Measurements from ENCODE around the gene TMIGD1. TPM values are rescaled to one million over a fixed set of nuclear protein-coding genes. Genes with fewer than 3 reads are reported as not detected.

The TMIGD1 gene
- total RNA-seq, 2 donors from 2014 or later, result not detected

GRCh38 chr17:30275911-30276310 lies 57.9 kb downstream of the TMIGD1 start:
- peaks cover 0 to 17% of the 10 kb centered on the region in 2 donors for H3K36me3 ChIP-seq (replicated peaks in 1 of 2; ENCODE audit: insufficient read depth in 1 of 2, low read depth in 2 of 2)
- H3K4me1 ChIP-seq, result no peaks in the 10 kb centered on the region
- no peaks in the 10 kb centered on the region for H3K27me3 ChIP-seq
- H3K27ac ChIP-seq, result no peak overlapping the region
- no peak for ATAC-seq
- no peaks in the 10 kb centered on the region for H3K9me3 ChIP-seq
- TF ChIP-seq POLR2A (IDR thresholded peaks at IDR 0.05), result no peak
- TF ChIP-seq, protein P1, sequence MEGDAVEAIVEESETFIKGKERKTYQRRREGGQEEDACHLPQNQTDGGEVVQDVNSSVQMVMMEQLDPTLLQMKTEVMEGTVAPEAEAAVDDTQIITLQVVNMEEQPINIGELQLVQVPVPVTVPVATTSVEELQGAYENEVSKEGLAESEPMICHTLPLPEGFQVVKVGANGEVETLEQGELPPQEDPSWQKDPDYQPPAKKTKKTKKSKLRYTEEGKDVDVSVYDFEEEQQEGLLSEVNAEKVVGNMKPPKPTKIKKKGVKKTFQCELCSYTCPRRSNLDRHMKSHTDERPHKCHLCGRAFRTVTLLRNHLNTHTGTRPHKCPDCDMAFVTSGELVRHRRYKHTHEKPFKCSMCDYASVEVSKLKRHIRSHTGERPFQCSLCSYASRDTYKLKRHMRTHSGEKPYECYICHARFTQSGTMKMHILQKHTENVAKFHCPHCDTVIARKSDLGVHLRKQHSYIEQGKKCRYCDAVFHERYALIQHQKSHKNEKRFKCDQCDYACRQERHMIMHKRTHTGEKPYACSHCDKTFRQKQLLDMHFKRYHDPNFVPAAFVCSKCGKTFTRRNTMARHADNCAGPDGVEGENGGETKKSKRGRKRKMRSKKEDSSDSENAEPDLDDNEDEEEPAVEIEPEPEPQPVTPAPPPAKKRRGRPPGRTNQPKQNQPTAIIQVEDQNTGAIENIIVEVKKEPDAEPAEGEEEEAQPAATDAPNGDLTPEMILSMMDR (IDR thresholded peaks at IDR 0.05), result no peak
- no peak overlapping the region for H3K4me3 ChIP-seq
- intact Hi-C loops (cut with DNase I), result no loop called here
- 87 to 89% methylated on average over 2 of the region's 2 CpGs for WGBS, 2 donors
- no peak for DNase-seq

- Histone ChIP-seq H3K4me1 (no peaks in the 10 kb centered on the region), H3K27me3 (no peaks in the 10 kb centered on the region), H3K4me3 (no peak overlapping the region), H3K36me3 (replicated peaks in 1 of 2; ENCODE audit: insufficient read depth in 1 of 2, low read depth in 2 of 2) (peaks cover 0 to 20% of the 10 kb centered on the region in 2 donors), H3K27ac (no peak overlapping the region), H3K9me3 (no peaks in the 10 kb centered on the region)
- DNase-seq, result no peak
- 93 to 100% methylated on average over 3 of the region's 3 CpGs for WGBS, 2 donors
- no peak for TF ChIP-seq POLR2A (IDR thresholded peaks at IDR 0.05)
- TF ChIP-seq, protein P1 (IDR thresholded peaks at IDR 0.05), result no peak
- intact Hi-C loops (cut with DNase I), result no loop called here
- ATAC-seq, result no peak
Observed at GRCh38 chr17:30274887-30275286, 59.0 kb downstream of the TMIGD1 start.

- TF ChIP-seq POLR2A (IDR thresholded peaks at IDR 0.05), result no peak
- TF ChIP-seq, protein P1 (IDR thresholded peaks at IDR 0.05), result no peak
- no peak for ATAC-seq
- Histone ChIP-seq H3K27ac (no peak overlapping the region), H3K27me3 (no peaks in the 10 kb centered on the region), H3K9me3 (no peaks in the 10 kb centered on the region), H3K4me3 (no peak overlapping the region), H3K36me3 (replicated peaks in 1 of 2; ENCODE audit: insufficient read depth in 1 of 2, low read depth in 2 of 2) (peaks cover 0 to 20% of the 10 kb centered on the region in 2 donors), H3K4me1 (no peaks in the 10 kb centered on the region)
- DNase-seq, result no peak
- intact Hi-C loops (cut with DNase I), result no loop called here
- 94 to 96% methylated on average over 6 of the region's 6 CpGs for WGBS, 2 donors
Observed at GRCh38 chr17:30273373-30273772, 60.5 kb downstream of the TMIGD1 start.

DNA sequence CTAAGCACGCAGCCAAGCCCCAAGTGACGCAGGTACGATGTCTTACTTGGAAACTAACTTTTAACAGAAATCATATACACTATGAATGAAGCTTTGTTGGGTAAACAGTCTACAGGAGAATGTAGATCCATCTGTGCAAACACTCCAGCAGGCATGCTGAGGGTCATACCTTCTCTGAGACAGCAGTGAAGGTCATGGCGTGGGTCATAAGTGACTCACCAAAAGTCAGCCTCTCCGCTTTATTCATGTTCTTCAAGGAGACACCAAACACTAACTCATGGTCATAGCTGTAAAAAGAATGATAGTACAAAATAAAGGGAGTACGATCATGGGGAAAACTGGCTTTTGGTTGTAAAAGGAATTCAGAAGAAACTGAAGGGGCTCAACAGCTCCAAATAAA lies 62.8 kb downstream of the TMIGD1 start:
- Histone ChIP-seq H3K9me3 (no peaks in the 10 kb centered on the region), H3K4me1 (no peaks in the 10 kb centered on the region), H3K36me3 (replicated peaks in 1 of 2; ENCODE audit: insufficient read depth in 1 of 2, low read depth in 2 of 2) (peaks cover 0 to 22% of the 10 kb centered on the region in 2 donors), H3K27me3 (no peaks in the 10 kb centered on the region), H3K4me3 (no peak overlapping the region), H3K27ac (no peak overlapping the region)
- WGBS, 2 donors, result 96 to 97% methylated on average over 6 of the region's 6 CpGs
- intact Hi-C loops (cut with DNase I), result no loop called here
- ATAC-seq (no peak), DNase-seq (no peak)
- TF ChIP-seq POLR2A (IDR thresholded peaks at IDR 0.05), result no peak
- TF ChIP-seq, protein P1 (IDR thresholded peaks at IDR 0.05), result no peak

- WGBS, 2 donors, result 95 to 100% methylated on average over 2 of the region's 2 CpGs
- intact Hi-C loops (cut with DNase I), result no loop called here
- Histone ChIP-seq H3K4me1 (peaks cover 25% of the 10 kb centered on the region), H3K4me3 (no peak overlapping the region), H3K27ac (no peak overlapping the region), H3K36me3 (replicated peaks in 1 of 2; ENCODE audit: insufficient read depth in 1 of 2, low read depth in 2 of 2) (peaks cover 0 to 14% of the 10 kb centered on the region in 2 donors), H3K9me3 (no peaks in the 10 kb centered on the region), H3K27me3 (no peaks in the 10 kb centered on the region)
- no peak for DNase-seq
- TF ChIP-seq, protein P1 (IDR thresholded peaks at IDR 0.05), result no peak
- no peak for TF ChIP-seq POLR2A (IDR thresholded peaks at IDR 0.05)
- no peak for ATAC-seq
Observed at GRCh38 chr17:30267625-30268024, 66.2 kb downstream of the TMIGD1 start.
